Mesodermal cell (in vitro differentiated cells): ENCODE measurements around the gene JPH2.
A peak's percentile ranks its signal among the peaks of the same experiment; 100 is the strongest.

Source experiments
- H3K27ac ChIP-seq: 2 replicates; pipeline ENCODE4 v1.7.0; 2013; ENCODE audit warnings: mild to moderate bottlenecking, low read depth, low read length, moderate library complexity; ENCODE audit not compliant: severe bottlenecking
- H3K36me3 ChIP-seq: 2 replicates; pipeline ENCODE4 v1.7.1; 2013; ENCODE audit warnings: mild to moderate bottlenecking, low read length, moderate library complexity; ENCODE audit not compliant: control insufficient read depth, insufficient read depth
- H3K4me1 ChIP-seq: one replicate; pipeline ENCODE4 v1.7.1; 2013; ENCODE audit warnings: mild to moderate bottlenecking, low read length; ENCODE audit not compliant: insufficient read depth, control insufficient read depth, poor library complexity, severe bottlenecking
- H3K4me3 ChIP-seq: 2 replicates; pipeline ENCODE4 v1.7.0; 2013; ENCODE audit warnings: low read length, control low read depth, mild to moderate bottlenecking; ENCODE audit not compliant: insufficient read depth, poor library complexity, severe bottlenecking; ENCODE audit errors: extremely low read depth
- H3K9me3 ChIP-seq: 2 replicates; pipeline ENCODE4 v1.7.1; 2013; ENCODE audit warnings: mild to moderate bottlenecking, low read length, moderate library complexity; ENCODE audit not compliant: control insufficient read depth
- WGBS, 2 experiments: methylation state at CpG; one replicate each; pipeline ENCODE4 v1.1.5; 2013; ENCODE audit warnings: missing lambda C conversion rate in 2 of 2; ENCODE audit not compliant: insufficient coverage in 2 of 2; 5-methylcytosine and 5-hydroxymethylcytosine counted together

JPH2 gene

DNA sequence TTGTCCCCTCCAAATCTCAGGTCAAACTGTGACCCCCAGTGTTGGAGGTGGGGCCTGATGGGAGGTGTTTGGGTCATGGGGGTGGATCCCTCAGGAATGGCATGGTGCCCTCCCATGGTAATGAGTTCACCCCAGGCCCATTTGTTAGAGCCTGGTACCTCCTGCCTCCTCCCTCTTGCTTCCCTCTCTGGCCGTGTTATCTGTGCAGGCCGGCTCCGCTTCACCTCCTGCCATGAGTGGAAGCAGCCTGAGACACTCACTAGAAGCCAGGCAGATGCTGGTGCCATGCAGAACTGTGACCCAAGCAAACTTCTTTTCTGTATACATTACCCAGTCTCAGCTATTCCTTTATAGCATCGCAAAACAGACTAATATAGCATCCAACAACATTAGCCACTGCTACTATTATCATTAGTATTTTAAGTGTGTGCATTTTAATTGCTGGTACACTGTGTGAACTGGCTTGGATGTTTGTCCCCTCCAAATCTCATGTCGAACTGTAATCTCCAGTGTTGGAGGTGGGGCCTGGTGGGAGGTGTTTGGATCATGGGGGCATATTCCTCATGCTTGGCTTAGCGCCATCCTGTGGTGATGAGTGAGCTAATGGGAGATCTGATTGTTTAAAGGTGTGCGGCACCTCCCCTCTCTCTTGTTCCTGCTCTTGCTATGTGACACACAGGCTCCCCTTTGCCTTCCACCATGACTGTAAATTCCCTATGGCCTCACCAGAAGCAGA lies 35.8 kb upstream of the JPH2 start:
- Histone ChIP-seq H3K27ac (no peak overlapping the region), H3K9me3 (no peaks in the 10 kb centered on the region)
- 75 to 90% methylated on average over 3 to 5 of the region's 7 CpGs for WGBS, 2 experiments

DNA sequence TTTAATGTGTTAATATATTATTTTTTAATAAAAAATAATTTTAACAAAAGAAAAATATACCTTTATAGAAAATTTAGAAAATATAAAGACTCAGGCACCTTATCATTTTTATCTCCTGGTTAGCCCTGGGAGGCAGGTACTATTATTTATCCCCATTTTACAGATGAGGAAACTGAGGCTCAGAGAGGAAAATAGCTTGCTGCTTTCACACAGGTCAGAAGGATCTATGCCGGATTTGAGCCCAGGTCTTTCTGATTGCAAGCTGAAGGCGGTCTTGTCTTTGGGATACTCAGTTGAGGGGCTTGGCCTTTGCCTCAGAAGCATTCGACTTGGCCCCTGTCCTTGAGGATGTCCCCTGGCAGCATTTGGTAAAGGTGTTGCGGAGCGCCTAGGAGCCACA lies 35.0 kb upstream of the JPH2 start:
- H3K9me3 ChIP-seq, result no peaks in the 10 kb centered on the region
- no peak overlapping the region for H3K27ac ChIP-seq
- H3K4me1 ChIP-seq, result peaks cover 11% of the 10 kb centered on the region
- no peak overlapping the region for H3K4me3 ChIP-seq
- no peaks in the 10 kb centered on the region for H3K36me3 ChIP-seq
- WGBS, 2 experiments, result 96 to 97% methylated on average over 4 to 5 of the region's 5 CpGs

More for the DNA sequence above, 35.8 kb upstream of the JPH2 start:
- Histone ChIP-seq H3K36me3 (no peaks in the 10 kb centered on the region), H3K4me1 (peaks cover 6% of the 10 kb centered on the region), H3K4me3 (no peak overlapping the region)

DNA sequence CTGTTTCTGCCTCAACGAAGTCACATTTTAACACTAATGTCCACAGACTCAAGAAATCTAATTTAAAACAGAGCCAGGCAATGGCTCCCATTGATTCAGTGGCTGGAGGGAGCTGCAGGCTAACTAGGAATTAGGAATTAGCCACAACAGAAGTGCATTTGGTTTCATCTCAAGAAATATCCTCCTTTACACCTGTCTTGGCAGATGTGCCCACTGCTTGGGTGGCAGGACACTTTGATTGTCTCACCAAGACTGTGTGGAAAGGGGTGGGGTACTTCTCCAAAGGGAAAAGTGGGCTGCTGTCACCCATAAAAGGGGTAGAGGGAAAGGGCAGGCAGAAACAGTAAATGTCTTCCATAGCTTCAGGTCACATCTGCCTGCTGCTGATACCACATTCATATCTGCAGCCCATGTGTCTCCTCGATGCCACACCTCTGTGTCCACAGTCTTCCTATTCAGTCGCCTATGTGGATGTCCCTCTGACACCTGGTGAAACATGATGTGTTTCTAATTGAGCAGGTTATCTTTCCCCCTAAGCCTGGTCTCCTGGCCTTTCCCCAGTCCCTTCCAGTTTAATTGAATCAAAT lies 34.5 kb upstream of the JPH2 start:
- 88% methylated on average over 1 of the region's 3 CpGs; no CpG with 5 or more reads in 1 of the 2 experiments for WGBS, 2 experiments

GRCh38 chr20:44219791-44220190 lies 32.8 kb upstream of the JPH2 start:
- H3K4me1 ChIP-seq, result peaks cover 11% of the 10 kb centered on the region
- H3K4me3 ChIP-seq, result no peak overlapping the region
- H3K36me3 ChIP-seq, result no peaks in the 10 kb centered on the region
- H3K9me3 ChIP-seq, result no peaks in the 10 kb centered on the region
- 64 to 75% methylated on average over 4 to 5 of the region's 6 CpGs for WGBS, 2 experiments
- peak overlapping the region; percentile 55 for H3K27ac ChIP-seq

More for the DNA sequence above, 34.5 kb upstream of the JPH2 start:
- H3K36me3 ChIP-seq, result no peaks in the 10 kb centered on the region
- no peak overlapping the region for H3K4me3 ChIP-seq
- no peak overlapping the region for H3K27ac ChIP-seq
- H3K4me1 ChIP-seq, result peaks cover 11% of the 10 kb centered on the region
- no peaks in the 10 kb centered on the region for H3K9me3 ChIP-seq

GRCh38 chr20:44219170-44219730 lies 32.3 kb upstream of the JPH2 start:
- Histone ChIP-seq H3K4me1 (peaks cover 11% of the 10 kb centered on the region), H3K4me3 (no peak overlapping the region), H3K9me3 (no peaks in the 10 kb centered on the region), H3K36me3 (no peaks in the 10 kb centered on the region), H3K27ac (peak overlapping the region; percentile 55)
- WGBS, 2 experiments, result 40 to 55% methylated on average over 4 of the region's 5 CpGs

GRCh38 chr20:44218446-44218845 lies 31.5 kb upstream of the JPH2 start:
- Histone ChIP-seq H3K4me1 (peaks cover 11% of the 10 kb centered on the region), H3K27ac (no peak overlapping the region), H3K4me3 (no peak overlapping the region), H3K36me3 (no peaks in the 10 kb centered on the region), H3K9me3 (no peaks in the 10 kb centered on the region)
- WGBS, 2 experiments, result 100% methylated on average over 1 of the region's 4 CpGs

- Histone ChIP-seq H3K4me3 (no peak overlapping the region), H3K9me3 (no peaks in the 10 kb centered on the region), H3K4me1 (peaks cover 11% of the 10 kb centered on the region), H3K36me3 (no peaks in the 10 kb centered on the region), H3K27ac (no peak overlapping the region)
- 36 to 66% methylated on average over 6 to 7 of the region's 11 CpGs for WGBS, 2 experiments
Observed at GRCh38 chr20:44217342-44218092, 30.5 kb upstream of the JPH2 start.

GRCh38 chr20:44215125-44215524 lies 28.1 kb upstream of the JPH2 start:
- no peaks in the 10 kb centered on the region for H3K36me3 ChIP-seq
- H3K4me3 ChIP-seq, result no peak overlapping the region
- peaks cover 17% of the 10 kb centered on the region for H3K4me1 ChIP-seq
- no peaks in the 10 kb centered on the region for H3K9me3 ChIP-seq
- WGBS, 2 experiments, result 49 to 64% methylated on average over 7 of the region's 7 CpGs
- H3K27ac ChIP-seq, result no peak overlapping the region

DNA sequence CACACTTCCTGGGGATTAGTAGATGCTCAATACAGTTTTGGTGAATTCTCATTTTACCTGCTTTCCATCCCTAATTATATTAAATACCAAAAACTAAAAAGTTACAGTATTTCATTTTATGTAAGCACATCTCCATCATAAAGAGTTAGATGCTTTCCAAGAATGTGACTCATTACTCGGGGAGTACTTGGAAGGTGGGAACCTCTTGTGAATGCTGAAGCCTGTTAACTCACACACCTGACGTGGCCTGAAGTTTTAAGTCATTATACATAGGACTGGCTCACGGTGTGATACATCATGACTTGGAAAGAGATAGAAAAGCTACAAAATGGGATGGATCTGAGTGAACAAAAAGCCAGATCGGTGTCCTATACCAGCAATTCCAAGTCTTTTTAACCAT lies 25.8 kb upstream of the JPH2 start:
- Histone ChIP-seq H3K9me3 (no peaks in the 10 kb centered on the region), H3K4me1 (peaks cover 15% of the 10 kb centered on the region), H3K36me3 (no peaks in the 10 kb centered on the region), H3K4me3 (no peak overlapping the region), H3K27ac (no peak overlapping the region)
- WGBS, 2 experiments, result 89 to 98% methylated on average over 2 to 3 of the region's 4 CpGs

- H3K36me3 ChIP-seq, result peaks cover 4% of the 10 kb centered on the region
- WGBS, 2 experiments, result 25 to 27% methylated on average over 18 to 19 of the region's 24 CpGs
- H3K27ac ChIP-seq, result peak overlapping the region; percentile 98
- H3K4me1 ChIP-seq, result peaks cover 17% of the 10 kb centered on the region
- no peaks in the 10 kb centered on the region for H3K9me3 ChIP-seq
- H3K4me3 ChIP-seq, result peak overlapping the region; percentile 80
Observed at GRCh38 chr20:44211177-44212039, 24.4 kb upstream of the JPH2 start.
